Parathyroid adenoma (tissue), 2 donors: ENCODE results near the gene EIF5A2.
"Not testable (repeated sequence)": the region's sequence is repeated elsewhere in the genome, so short reads cannot be mapped to it uniquely, and the experiment has no call there.

Experiments used
- H2AFZ ChIP-seq: fragments of 300-600 bp; sonication (generic); one replicate; pipeline ENCODE4 v1.7.0; 2017; ENCODE audit warnings: antibody characterized with exemption, mild to moderate bottlenecking
- H3K27ac ChIP-seq: fragments of 300-600 bp; sonication (generic); one replicate; pipeline ENCODE4 v1.7.0; 2017
- H3K27me3 ChIP-seq: fragments of 300-600 bp; sonication (generic); one replicate; pipeline ENCODE4 v1.7.0; 2017; ENCODE audit warnings: low read length; ENCODE audit not compliant: control insufficient read depth, insufficient read depth
- H3K36me3 ChIP-seq: fragments of 300-600 bp; sonication (generic); one replicate; pipeline ENCODE4 v1.7.0; 2017; ENCODE audit warnings: low read length; ENCODE audit not compliant: control insufficient read depth, insufficient read depth
- H3K4me1 ChIP-seq: fragments of 300-600 bp; sonication (generic); one replicate; pipeline ENCODE4 v1.7.0; 2017; ENCODE audit warnings: control low read depth
- H3K4me2 ChIP-seq: fragments of 300-600 bp; sonication (generic); one replicate; pipeline ENCODE4 v1.7.0; 2017; ENCODE audit warnings: low read length
- H3K4me3 ChIP-seq: fragments of 300-600 bp; sonication (generic); one replicate; pipeline ENCODE4 v1.7.0; 2017; ENCODE audit warnings: low read depth, low read length
- H3K79me2 ChIP-seq: fragments of 300-600 bp; sonication (generic); one replicate; pipeline ENCODE4 v1.7.0; 2017; ENCODE audit warnings: control low read depth
- H3K9ac ChIP-seq: fragments of 300-600 bp; sonication (generic); one replicate; pipeline ENCODE4 v1.7.0; 2017; ENCODE audit warnings: mild to moderate bottlenecking
- H3K9me3 ChIP-seq: fragments of 300-600 bp; sonication (generic); one replicate; pipeline ENCODE4 v1.7.0; 2017; ENCODE audit warnings: low read length; ENCODE audit not compliant: control insufficient read depth
- TF ChIP-seq, protein P1 (sequence below): fragments of 300-600 bp; sonication (generic); IDR thresholded peaks from one replicate; pipeline ENCODE4 v1.7.0; 2017; ENCODE audit warnings: antibody characterized with exemption, mild to moderate bottlenecking
- donor health status: primary hyperparathyroidism.

The EIF5A2 gene

DNA sequence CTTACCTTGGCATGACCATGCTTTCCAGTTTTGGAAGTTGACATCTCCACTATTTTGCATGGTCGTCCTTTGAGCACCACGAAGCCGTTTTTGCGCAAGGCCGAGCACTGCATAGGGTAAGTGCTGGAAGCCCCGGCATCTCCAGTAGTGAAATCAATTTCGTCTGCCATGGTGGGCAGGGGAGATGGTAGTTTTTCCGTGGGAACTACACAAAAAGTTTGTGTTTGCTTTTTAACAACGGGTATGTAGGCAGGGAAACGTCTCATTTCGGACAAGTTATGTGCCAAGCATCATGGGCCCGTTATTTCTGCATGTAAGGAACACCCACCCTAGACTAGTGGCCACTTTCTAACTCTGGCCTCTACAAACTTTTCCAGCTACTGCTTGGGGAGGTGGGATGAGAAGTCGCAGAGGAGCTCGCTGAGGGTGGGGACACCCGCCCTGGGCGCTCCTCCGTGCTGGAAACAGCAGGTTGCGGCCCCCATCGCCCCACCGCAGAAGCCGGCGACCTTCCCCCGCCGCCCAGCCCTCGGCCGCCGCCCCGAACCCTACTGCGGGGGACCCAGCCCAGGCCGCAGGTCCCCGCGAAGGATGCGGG is 701 bp downstream of the EIF5A2 start:
- H3K79me2 ChIP-seq = no peaks in the 10 kb centered on the region
- H3K36me3 ChIP-seq = no peaks in the 10 kb centered on the region
- no peaks in the 10 kb centered on the region for H3K27me3 ChIP-seq
- peak overlapping the region; percentile 96 for H2AFZ ChIP-seq
- H3K27ac ChIP-seq = no peak overlapping the region
- H3K4me3 ChIP-seq = peak overlapping the region; percentile 69
- TF ChIP-seq, protein P1, sequence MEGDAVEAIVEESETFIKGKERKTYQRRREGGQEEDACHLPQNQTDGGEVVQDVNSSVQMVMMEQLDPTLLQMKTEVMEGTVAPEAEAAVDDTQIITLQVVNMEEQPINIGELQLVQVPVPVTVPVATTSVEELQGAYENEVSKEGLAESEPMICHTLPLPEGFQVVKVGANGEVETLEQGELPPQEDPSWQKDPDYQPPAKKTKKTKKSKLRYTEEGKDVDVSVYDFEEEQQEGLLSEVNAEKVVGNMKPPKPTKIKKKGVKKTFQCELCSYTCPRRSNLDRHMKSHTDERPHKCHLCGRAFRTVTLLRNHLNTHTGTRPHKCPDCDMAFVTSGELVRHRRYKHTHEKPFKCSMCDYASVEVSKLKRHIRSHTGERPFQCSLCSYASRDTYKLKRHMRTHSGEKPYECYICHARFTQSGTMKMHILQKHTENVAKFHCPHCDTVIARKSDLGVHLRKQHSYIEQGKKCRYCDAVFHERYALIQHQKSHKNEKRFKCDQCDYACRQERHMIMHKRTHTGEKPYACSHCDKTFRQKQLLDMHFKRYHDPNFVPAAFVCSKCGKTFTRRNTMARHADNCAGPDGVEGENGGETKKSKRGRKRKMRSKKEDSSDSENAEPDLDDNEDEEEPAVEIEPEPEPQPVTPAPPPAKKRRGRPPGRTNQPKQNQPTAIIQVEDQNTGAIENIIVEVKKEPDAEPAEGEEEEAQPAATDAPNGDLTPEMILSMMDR = no peak
- peak overlapping the region; percentile 80 for H3K4me2 ChIP-seq
- H3K4me1 ChIP-seq = no peaks in the 10 kb centered on the region
- H3K9me3 ChIP-seq = no peaks in the 10 kb centered on the region
- H3K9ac ChIP-seq = no peak overlapping the region

DNA sequence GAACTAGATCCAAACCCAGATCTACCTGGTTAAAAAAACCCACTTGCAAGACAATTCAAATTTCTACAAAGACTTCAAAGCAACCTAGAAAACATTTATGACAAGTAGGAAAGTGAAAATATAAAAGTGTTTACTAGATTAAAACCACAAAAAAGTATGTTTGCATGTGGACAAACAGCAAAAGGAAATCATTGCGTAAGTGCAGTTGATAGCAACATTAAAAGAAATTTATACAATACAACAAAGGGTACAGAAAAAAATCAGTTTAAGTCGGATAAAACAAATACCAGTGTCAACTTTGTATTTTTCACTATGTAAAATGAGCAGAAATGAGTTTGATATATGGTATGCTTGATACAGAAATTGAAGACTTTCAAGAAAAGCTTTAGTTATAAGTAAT is 2.6 kb downstream of the EIF5A2 start:
- H3K79me2 ChIP-seq = no peaks in the 10 kb centered on the region
- no peaks in the 10 kb centered on the region for H3K27me3 ChIP-seq
- no peak overlapping the region for H2AFZ ChIP-seq
- TF ChIP-seq, protein P1 = no peak
- no peaks in the 10 kb centered on the region for H3K36me3 ChIP-seq
- H3K4me2 ChIP-seq = no peak overlapping the region
- no peak overlapping the region for H3K27ac ChIP-seq
- no peak overlapping the region for H3K9ac ChIP-seq
- H3K4me1 ChIP-seq = no peaks in the 10 kb centered on the region
- H3K9me3 ChIP-seq = no peaks in the 10 kb centered on the region
- no peak overlapping the region for H3K4me3 ChIP-seq

DNA sequence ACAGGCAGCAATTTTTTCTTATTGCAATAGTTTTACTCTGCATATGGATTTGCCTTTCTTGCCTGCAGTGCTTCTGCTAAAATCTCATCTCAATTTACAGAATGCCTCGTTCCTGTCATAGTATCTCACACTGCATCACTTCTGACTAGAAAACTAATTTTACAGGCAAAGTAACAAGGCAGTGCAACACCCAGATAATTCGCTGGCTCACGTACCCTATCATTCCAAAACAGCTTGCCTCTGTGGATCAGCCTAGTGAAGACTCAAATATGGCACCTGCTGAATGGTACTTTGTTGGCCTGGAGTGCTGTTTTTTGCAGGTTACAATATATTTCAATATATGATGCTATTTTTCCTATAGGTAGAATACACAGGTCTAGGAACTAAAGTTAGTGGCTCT is 5.3 kb downstream of the EIF5A2 start:
- no peaks in the 10 kb centered on the region for H3K4me1 ChIP-seq
- H3K27ac ChIP-seq = no peak overlapping the region
- H3K4me3 ChIP-seq = no peak overlapping the region
- H3K9me3 ChIP-seq = no peaks in the 10 kb centered on the region
- no peaks in the 10 kb centered on the region for H3K27me3 ChIP-seq
- no peak overlapping the region for H3K4me2 ChIP-seq
- H3K36me3 ChIP-seq = no peaks in the 10 kb centered on the region
- no peak overlapping the region for H3K9ac ChIP-seq
- TF ChIP-seq, protein P1 = no peak
- no peak overlapping the region for H2AFZ ChIP-seq
- H3K79me2 ChIP-seq = no peaks in the 10 kb centered on the region

DNA sequence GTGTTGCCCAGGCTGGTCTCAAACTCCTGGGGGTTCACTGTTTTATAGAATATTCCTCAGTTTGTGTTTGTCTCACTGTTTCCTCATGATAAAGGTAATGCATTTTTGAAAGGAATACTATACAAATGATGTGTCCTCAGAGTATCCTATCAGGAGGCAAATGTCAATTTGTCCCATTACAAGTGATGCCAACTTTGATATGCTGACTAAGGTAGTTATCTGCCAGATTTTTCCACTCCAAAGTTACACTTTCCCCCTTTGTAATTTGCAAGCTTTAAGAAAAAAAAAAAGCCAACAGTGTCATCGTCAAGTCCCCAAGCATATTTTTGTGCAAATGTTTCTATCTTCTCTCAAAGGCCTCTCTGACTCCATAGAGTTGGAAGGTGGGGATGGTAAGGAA is 9.0 kb downstream of the EIF5A2 start:
- H3K9me3 ChIP-seq = no peaks in the 10 kb centered on the region
- H3K36me3 ChIP-seq = no peaks in the 10 kb centered on the region
- H3K79me2 ChIP-seq = no peaks in the 10 kb centered on the region
- no peak overlapping the region for H3K9ac ChIP-seq
- no peaks in the 10 kb centered on the region for H3K27me3 ChIP-seq
- H3K4me2 ChIP-seq = no peak overlapping the region
- H3K4me3 ChIP-seq = no peak overlapping the region
- TF ChIP-seq, protein P1 = no peak
- H3K27ac ChIP-seq = no peak overlapping the region
- H2AFZ ChIP-seq = no peak overlapping the region
- H3K4me1 ChIP-seq = no peaks in the 10 kb centered on the region

DNA sequence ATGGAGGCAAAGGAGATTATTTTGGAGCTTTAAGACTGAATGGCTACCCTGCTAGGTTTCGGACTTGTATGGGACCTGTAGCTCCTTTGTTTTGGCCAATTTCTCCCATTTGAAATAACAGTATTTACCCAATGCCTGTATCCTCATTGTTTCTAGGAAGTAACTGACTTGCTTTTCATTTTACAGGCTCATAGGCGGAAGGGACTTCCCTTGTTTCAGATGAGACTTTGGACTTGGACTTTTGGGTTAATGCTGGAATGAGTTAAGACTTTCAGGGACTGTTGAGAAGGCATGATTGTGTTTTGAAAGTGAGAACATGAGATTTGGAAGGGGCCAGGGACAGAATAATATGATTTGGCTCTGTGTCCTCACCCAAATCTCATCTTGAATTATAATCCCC is 10.5 kb downstream of the EIF5A2 start:
- no peak overlapping the region for H2AFZ ChIP-seq
- H3K4me2 ChIP-seq = no peak overlapping the region
- H3K4me3 ChIP-seq = no peak overlapping the region
- no peaks in the 10 kb centered on the region for H3K36me3 ChIP-seq
- H3K9ac ChIP-seq = no peak overlapping the region
- TF ChIP-seq, protein P1 = no peak
- H3K27ac ChIP-seq = no peak overlapping the region
- no peaks in the 10 kb centered on the region for H3K79me2 ChIP-seq
- no peaks in the 10 kb centered on the region for H3K27me3 ChIP-seq
- no peaks in the 10 kb centered on the region for H3K4me1 ChIP-seq
- no peaks in the 10 kb centered on the region for H3K9me3 ChIP-seq

DNA sequence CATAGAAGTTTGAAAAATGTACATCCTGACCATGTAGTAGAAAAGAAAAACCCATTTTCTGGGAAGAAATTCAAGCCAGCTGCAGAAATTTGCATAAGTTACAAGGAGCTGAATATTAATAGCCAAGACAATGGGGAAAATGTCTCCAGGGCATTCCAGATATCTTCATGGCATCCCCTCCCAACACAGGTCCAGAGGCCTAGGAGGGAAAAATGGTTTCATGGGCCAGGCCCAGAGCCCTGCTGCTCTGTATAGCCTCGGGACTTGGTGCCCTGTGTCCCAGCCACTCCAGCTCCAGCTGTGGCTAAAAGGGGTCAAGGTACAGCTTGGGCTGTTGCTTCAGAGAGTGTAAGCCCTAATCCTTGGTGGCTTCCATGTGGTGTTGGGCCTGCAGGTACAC is 11.2 kb downstream of the EIF5A2 start:
- not testable (repeated sequence) for H3K9ac ChIP-seq, H3K27ac ChIP-seq, H3K4me3 ChIP-seq, H3K27me3 ChIP-seq, H3K36me3 ChIP-seq, H3K4me1 ChIP-seq, H3K79me2 ChIP-seq, H3K4me2 ChIP-seq, H3K9me3 ChIP-seq, H2AFZ ChIP-seq
